Keratinocyte (primary cell): ENCODE results near the gene DCLK1.

Experiments used
- EZH2 ChIP-seq: IDR thresholded peaks from one replicate; pipeline ENCODE4 v1.6.1; 2012; ENCODE audit warnings: inconsistent platforms, mild to moderate bottlenecking, low read length, moderate library complexity
- TF ChIP-seq, protein P1 (sequence below), 3 experiments: IDR thresholded peaks in 1 of 3; conservative IDR thresholded peaks in 1 of 3; optimal IDR thresholded peaks in 1 of 3; 2 replicates in 2 of 3; 3 replicates in 1 of 3; pipeline versions ENCODE3 to v1.5.1; 2011; ENCODE audit warnings: low read length in 3 of 3, mild to moderate bottlenecking in 3 of 3, moderate library complexity in 2 of 3, control low read depth in 1 of 3, inconsistent platforms in 1 of 3; ENCODE audit not compliant: insufficient read depth in 2 of 3; ENCODE audit errors: extremely low read depth in 1 of 3

DNA sequence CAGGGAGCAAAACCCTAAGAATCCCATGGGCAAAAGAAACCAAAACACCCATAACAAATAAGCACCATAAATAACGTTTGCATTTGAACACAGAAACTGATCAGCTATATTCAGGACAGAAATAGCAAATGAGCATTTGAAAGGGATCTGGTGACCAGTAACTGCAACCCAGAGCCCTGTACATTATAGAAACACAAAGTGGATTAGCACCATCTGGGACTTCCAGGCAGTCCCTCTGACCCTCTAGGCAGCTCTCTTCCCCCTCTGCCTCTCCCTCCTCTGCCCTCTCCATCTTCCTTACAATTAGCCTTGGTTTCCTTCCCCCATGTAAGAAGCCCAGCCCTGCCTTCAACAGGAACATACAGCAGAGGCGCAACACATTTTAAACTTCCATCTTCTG lies 215.0 kb downstream of the DCLK1 start:
- TF ChIP-seq, protein P1, sequence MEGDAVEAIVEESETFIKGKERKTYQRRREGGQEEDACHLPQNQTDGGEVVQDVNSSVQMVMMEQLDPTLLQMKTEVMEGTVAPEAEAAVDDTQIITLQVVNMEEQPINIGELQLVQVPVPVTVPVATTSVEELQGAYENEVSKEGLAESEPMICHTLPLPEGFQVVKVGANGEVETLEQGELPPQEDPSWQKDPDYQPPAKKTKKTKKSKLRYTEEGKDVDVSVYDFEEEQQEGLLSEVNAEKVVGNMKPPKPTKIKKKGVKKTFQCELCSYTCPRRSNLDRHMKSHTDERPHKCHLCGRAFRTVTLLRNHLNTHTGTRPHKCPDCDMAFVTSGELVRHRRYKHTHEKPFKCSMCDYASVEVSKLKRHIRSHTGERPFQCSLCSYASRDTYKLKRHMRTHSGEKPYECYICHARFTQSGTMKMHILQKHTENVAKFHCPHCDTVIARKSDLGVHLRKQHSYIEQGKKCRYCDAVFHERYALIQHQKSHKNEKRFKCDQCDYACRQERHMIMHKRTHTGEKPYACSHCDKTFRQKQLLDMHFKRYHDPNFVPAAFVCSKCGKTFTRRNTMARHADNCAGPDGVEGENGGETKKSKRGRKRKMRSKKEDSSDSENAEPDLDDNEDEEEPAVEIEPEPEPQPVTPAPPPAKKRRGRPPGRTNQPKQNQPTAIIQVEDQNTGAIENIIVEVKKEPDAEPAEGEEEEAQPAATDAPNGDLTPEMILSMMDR (optimal IDR thresholded peaks at IDR 0.05 in 1 of 3, IDR thresholded peaks at IDR 0.05 in 1 of 3, conservative IDR thresholded peaks at IDR 0.05 in 1 of 3; ENCODE audit: extremely low read depth in 1 of 3, insufficient read depth in 2 of 3, low read length in 3 of 3) = no peak
- no peak for TF ChIP-seq EZH2
